ENCODE measurements around the gene SIAH2. TPM values are rescaled to one million over a fixed set of nuclear protein-coding genes. Genes with fewer than 3 reads are reported as not detected.

The SIAH2 gene
- total RNA-seq, 2 experiments from 2014 or later = 22.2 to 29.1 TPM

DNA sequence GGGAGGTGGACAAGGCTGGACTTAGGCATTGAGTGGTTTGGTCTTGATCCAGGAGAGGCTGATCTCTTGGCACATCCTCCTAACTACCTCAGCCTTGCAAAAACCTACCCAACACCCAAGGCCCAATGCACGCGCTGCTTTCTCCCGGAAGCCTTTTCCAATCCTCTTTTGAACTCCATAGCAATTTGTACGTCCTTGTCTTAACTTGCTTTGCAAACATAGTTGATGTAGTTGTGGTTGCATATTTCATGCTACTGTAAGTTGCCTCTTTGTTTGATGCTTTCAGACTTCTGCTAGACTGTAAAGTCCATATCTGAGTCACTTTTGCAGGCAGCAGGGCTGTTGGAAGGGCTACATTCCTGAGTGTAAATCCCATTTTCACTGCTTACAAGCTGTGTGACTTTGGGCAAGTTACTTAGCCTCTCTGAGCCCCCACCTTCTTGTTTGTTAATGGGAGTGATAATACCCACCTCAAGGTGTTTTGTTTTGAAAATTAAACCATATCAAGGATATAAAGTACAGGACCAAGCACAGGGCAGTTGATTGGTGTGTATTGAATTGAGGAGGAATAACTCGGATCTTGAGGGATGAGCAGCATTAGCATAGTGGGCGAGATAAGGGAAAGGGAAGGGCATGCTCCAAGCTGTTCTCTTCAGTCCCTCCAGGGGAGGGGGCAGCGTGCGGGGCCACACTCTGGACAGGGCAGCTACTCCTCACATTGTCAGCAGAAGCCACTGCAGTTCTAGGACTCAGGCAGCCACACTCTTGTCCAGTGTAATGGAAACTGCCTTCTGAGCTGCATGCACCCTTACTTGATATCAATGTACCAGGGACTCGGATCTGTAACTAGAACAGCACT, 28.8 kb downstream of the SIAH2 start:
- BruUV-seq (replicated peaks) = no TSS peak
- Histone ChIP-seq H4K20me1 (ENCODE audit: insufficient read depth, low read length) (no peaks in the 10 kb centered on the region), H3K4me3 (ENCODE audit: low read depth, low read length, poor library complexity, severe bottlenecking) (no peak overlapping the region), H3K9me3 (ENCODE audit: low read length) (no peaks in the 10 kb centered on the region), H2AFZ (ENCODE audit: low read length) (no peak overlapping the region), H3K4me2 (ENCODE audit: low read length) (no peak overlapping the region), H3K4me1 (ENCODE audit: insufficient read depth, low read length, poor library complexity, severe bottlenecking) (peaks cover 12% of the 10 kb centered on the region), H3K27ac (ENCODE audit: low read depth, low read length, poor library complexity, severe bottlenecking) (no peak overlapping the region), H3K9me2 (ENCODE audit: insufficient read depth, low read length) (no peaks in the 10 kb centered on the region), H3K36me3 (ENCODE audit: insufficient read depth, low read length) (no peaks in the 10 kb centered on the region), H3K79me2 (ENCODE audit: insufficient read depth, low read depth, low read length) (no peaks in the 10 kb centered on the region)
- TF ChIP-seq, protein P1, sequence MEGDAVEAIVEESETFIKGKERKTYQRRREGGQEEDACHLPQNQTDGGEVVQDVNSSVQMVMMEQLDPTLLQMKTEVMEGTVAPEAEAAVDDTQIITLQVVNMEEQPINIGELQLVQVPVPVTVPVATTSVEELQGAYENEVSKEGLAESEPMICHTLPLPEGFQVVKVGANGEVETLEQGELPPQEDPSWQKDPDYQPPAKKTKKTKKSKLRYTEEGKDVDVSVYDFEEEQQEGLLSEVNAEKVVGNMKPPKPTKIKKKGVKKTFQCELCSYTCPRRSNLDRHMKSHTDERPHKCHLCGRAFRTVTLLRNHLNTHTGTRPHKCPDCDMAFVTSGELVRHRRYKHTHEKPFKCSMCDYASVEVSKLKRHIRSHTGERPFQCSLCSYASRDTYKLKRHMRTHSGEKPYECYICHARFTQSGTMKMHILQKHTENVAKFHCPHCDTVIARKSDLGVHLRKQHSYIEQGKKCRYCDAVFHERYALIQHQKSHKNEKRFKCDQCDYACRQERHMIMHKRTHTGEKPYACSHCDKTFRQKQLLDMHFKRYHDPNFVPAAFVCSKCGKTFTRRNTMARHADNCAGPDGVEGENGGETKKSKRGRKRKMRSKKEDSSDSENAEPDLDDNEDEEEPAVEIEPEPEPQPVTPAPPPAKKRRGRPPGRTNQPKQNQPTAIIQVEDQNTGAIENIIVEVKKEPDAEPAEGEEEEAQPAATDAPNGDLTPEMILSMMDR (conservative IDR thresholded peaks at IDR 0.05; ENCODE audit: low read length) = no peak
- TF ChIP-seq EZH2phosphoT487 (IDR thresholded peaks at IDR 0.05; ENCODE audit: borderline replicate concordance, low read depth, low read length) = no peak
- ChIA-PET CTCF (ENCODE audit: unreplicated experiment) (no interaction called here), POLR2A (interaction anchor here (0.6 kb wide), 1 partner anchor 29 kb away, joined by 5 read pairs; the partner anchor contains the start of gene SIAH2)
- no peak for DNase-seq (ENCODE audit: low spot score)
- intact Hi-C loops (cut with micrococcal nuclease; ENCODE audit: unreplicated experiment) = no loop called here

DNA sequence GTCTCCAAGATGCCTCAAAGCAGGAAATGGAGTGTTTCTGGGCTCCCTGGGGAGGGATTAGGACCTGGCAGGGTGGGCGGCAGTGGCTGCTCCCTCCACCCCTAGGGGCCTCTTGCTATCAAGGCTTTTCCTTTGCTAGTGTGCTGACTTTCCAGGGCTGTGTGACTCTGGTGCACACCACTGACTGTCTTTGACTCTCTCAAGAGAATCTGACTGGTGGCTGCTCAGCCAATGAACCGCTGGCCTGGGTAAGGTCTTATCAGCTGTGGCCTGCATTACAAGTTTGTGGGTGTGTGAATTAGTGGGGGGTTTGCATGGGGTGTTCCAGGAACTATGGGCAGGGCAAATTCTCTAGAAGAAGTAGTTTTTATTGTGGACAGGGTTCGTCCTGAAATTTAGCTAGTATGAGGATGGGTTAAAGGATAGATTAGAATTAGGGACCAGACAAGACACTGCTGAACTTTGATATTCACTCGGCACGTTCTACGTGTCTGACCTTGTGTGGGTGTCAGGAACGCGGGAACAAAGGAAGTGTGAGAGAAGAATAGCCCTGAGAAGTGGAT, 29.5 kb downstream of the SIAH2 start:
- no peaks in the 10 kb centered on the region for H3K9me2 ChIP-seq (ENCODE audit: insufficient read depth, low read length)

More for the DNA sequence above, 29.5 kb downstream of the SIAH2 start:
- POLR2A ChIA-PET = no interaction called here
- CTCF ChIA-PET (ENCODE audit: unreplicated experiment) = no interaction called here
- Histone ChIP-seq H3K27ac (ENCODE audit: low read depth, low read length, poor library complexity, severe bottlenecking) (no peak overlapping the region), H3K4me2 (ENCODE audit: low read length) (no peak overlapping the region), H3K9me3 (ENCODE audit: low read length) (no peaks in the 10 kb centered on the region), H3K4me3 (ENCODE audit: low read depth, low read length, poor library complexity, severe bottlenecking) (no peak overlapping the region), H3K4me1 (ENCODE audit: insufficient read depth, low read length, poor library complexity, severe bottlenecking) (peaks cover 5% of the 10 kb centered on the region), H3K79me2 (ENCODE audit: insufficient read depth, low read depth, low read length) (no peaks in the 10 kb centered on the region), H2AFZ (ENCODE audit: low read length) (no peak overlapping the region), H3K36me3 (ENCODE audit: insufficient read depth, low read length) (no peaks in the 10 kb centered on the region), H4K20me1 (ENCODE audit: insufficient read depth, low read length) (no peaks in the 10 kb centered on the region)
- intact Hi-C loops (cut with micrococcal nuclease; ENCODE audit: unreplicated experiment) = no loop called here
- no TSS peak for BruUV-seq (replicated peaks)
- DNase-seq (ENCODE audit: low spot score) = no peak
- TF ChIP-seq, protein P1 (conservative IDR thresholded peaks at IDR 0.05; ENCODE audit: low read length) = no peak
- TF ChIP-seq EZH2phosphoT487 (IDR thresholded peaks at IDR 0.05; ENCODE audit: borderline replicate concordance, low read depth, low read length) = no peak

All from OCI-LY7 (cell line).